ENCODE measurements around the gene NTN5.

- TF ChIP-seq CTCF (IDR thresholded peaks at IDR 0.05) = no peak
- TF ChIP-seq ZFX (IDR thresholded peaks at IDR 0.05; ENCODE audit: borderline replicate concordance) = no peak
Measured at GRCh38 chr19:48641850-48642249, 31.0 kb downstream of the NTN5 start.
